HepG2 (cell line): Measurements from ENCODE around the gene TMCC2. TPM values are rescaled to one million over a fixed set of nuclear protein-coding genes. Genes with fewer than 3 reads are reported as not detected.

Source experiments
- ATF7 ChIP-seq, 2 experiments: fragments of 450-650 bp in 1 of 2; sonication (generic) in 1 of 2; formaldehyde crosslinking in 1 of 2; IDR thresholded peaks; 2 replicates each; pipeline versions ENCODE4 v1.4.0 to v1.6.1; 2016 to 2020; ENCODE audit warnings: antibody characterized with exemption in 1 of 2, mild to moderate bottlenecking in 1 of 2, missing genetic modification reagents in 1 of 2
- CSRNP1 ChIP-seq: sonication (generic); formaldehyde crosslinking; IDR thresholded peaks from 2 replicates; pipeline ENCODE4 v1.8.1; 2023; ENCODE audit warnings: mild to moderate bottlenecking, missing genetic modification reagents
- EHMT2 ChIP-seq: fragments of 200-600 bp; sonication (generic); IDR thresholded peaks from 2 replicates; pipeline ENCODE4 v1.7.0; 2017; ENCODE audit warnings: antibody characterized with exemption, low read depth, low read length, borderline replicate concordance
- GFI1 ChIP-seq: sonication (generic); formaldehyde crosslinking; IDR thresholded peaks from 2 replicates; pipeline ENCODE4 v1.5.0; 2020; ENCODE audit warnings: missing genetic modification reagents, mild to moderate bottlenecking, borderline replicate concordance
- HOXA7 ChIP-seq: sonication (generic); formaldehyde crosslinking; IDR thresholded peaks from 2 replicates; pipeline ENCODE4 v1.8.1; 2022; ENCODE audit warnings: mild to moderate bottlenecking, missing genetic modification reagents, moderate library complexity
- KLF15 ChIP-seq: sonication (generic); formaldehyde crosslinking; IDR thresholded peaks from 2 replicates; pipeline ENCODE4 v1.8.1; 2023; ENCODE audit warnings: borderline replicate concordance, mild to moderate bottlenecking, inconsistent platforms, missing genetic modification reagents, mixed read lengths
- LRRFIP1 ChIP-seq: sonication (generic); formaldehyde crosslinking; conservative IDR thresholded peaks from 2 replicates; pipeline ENCODE4 v1.4.0; 2020; ENCODE audit warnings: missing genetic modification reagents
- MIXL1 ChIP-seq: IDR thresholded peaks from 2 replicates; pipeline ENCODE4 v1.6.1; 2016
- NAIF1 ChIP-seq: sonication (generic); formaldehyde crosslinking; IDR thresholded peaks from 2 replicates; pipeline ENCODE4 v1.5.0; 2020; ENCODE audit warnings: mild to moderate bottlenecking, missing genetic modification reagents, borderline replicate concordance
- SAP130 ChIP-seq: IDR thresholded peaks from 2 replicates; pipeline ENCODE4 v1.6.1; 2016; ENCODE audit warnings: low read depth
- STAT5B ChIP-seq: sonication (generic); formaldehyde crosslinking; IDR thresholded peaks from 2 replicates; pipeline ENCODE4 v1.4.0; 2020; ENCODE audit warnings: missing genetic modification reagents
- ZFP36 ChIP-seq: fragments of 150-350 bp; IDR thresholded peaks from 2 replicates; pipeline ENCODE4 v1.6.1; 2018; ENCODE audit warnings: borderline replicate concordance, low read length, low read depth; ENCODE audit not compliant: partially characterized antibody
- ZHX2 ChIP-seq, 2 experiments: sonication (generic) in 1 of 2; formaldehyde crosslinking in 1 of 2; IDR thresholded peaks; 2 replicates each; pipeline versions ENCODE4 v1.6.1 to v1.9.0; 2014 to 2022; ENCODE audit warnings: antibody characterized with exemption in 1 of 2, borderline replicate concordance in 1 of 2, inconsistent platforms in 1 of 2, low read depth in 1 of 2, missing genetic modification reagents in 1 of 2
- ZNF24 ChIP-seq: fragments of 450-650 bp; IDR thresholded peaks from 2 replicates; pipeline ENCODE4 v1.6.1; 2017; ENCODE audit warnings: antibody characterized with exemption, mild to moderate bottlenecking
- ZNF550 ChIP-seq: sonication (generic); formaldehyde crosslinking; IDR thresholded peaks from 2 replicates; pipeline ENCODE4 v1.4.0; 2020; ENCODE audit warnings: mild to moderate bottlenecking, missing genetic modification reagents, borderline replicate concordance
- ZNF703 ChIP-seq: sonication (generic); formaldehyde crosslinking; IDR thresholded peaks from 2 replicates; pipeline ENCODE4 v1.5.1; 2020; ENCODE audit warnings: missing genetic modification reagents, mild to moderate bottlenecking, moderate library complexity, borderline replicate concordance
- ZZZ3 ChIP-seq: sonication (generic); formaldehyde crosslinking; IDR thresholded peaks from 2 replicates; pipeline ENCODE4 v1.4.0; 2020; ENCODE audit warnings: missing genetic modification reagents, mild to moderate bottlenecking, borderline replicate concordance
- polyA plus RNA-seq, 8 experiments: library from polyadenylated mRNA; depleted of rRNA in 3 of 8; stranded (reverse) in 7 of 8; unstranded in 1 of 8; fragments of >200 nt; fragmentation: Illumina TruSeq in 4 of 8; extraction: Trizol in 4 of 8; gene quantifications; 2 replicates each; pipeline versions ENCODE4 v1.2.1 to v1.2.3, GENCODE V29; 2011 to 2016; ENCODE audit warnings: low read depth in 4 of 8, missing spikeins in 1 of 8, mixed read lengths in 1 of 8; ENCODE audit not compliant: insufficient read depth in 1 of 8
- total RNA-seq, 5 experiments: library from RNA; depleted of rRNA; stranded (reverse); fragments of >200 nt; fragmentation: Illumina TruSeq; extraction: Trizol; gene quantifications; 2 replicates each; pipeline ENCODE4 v1.2.3, GENCODE V29; 2016; ENCODE audit warnings: low read depth in 1 of 5

The TMCC2 gene
- total and polyA plus RNA-seq, 2 of the 13 experiments (the other 11 are each of a cell fraction or from before 2014, with no cell fraction given) = 0.12 to 0.24 TPM

GRCh38 chr1:205321162-205321958 is 93.6 kb downstream of the TMCC2 start, which contains the start of gene NUAK2 (continued):
- no peak for TF ChIP-seq EHMT2
- TF ChIP-seq HOXA7 = no peak
- TF ChIP-seq CSRNP1 (CRISPR knock-in tag) = no peak
- peak; percentile 65 for TF ChIP-seq SAP130
- no peak for TF ChIP-seq MIXL1 (CRISPR knock-in tag)
- TF ChIP-seq ZZZ3 (CRISPR knock-in tag) = no peak
- TF ChIP-seq ATF7 (IDR thresholded peaks at IDR 0.05) = no peak
- 0 out of 2 replicates have a peak, but pooled peaks have one; percentile 8 for TF ChIP-seq ATF7 (CRISPR knock-in tag; IDR thresholded peaks at IDR 0.05)
- TF ChIP-seq ZNF550 (CRISPR knock-in tag) = no peak
- TF ChIP-seq KLF15 (CRISPR knock-in tag) = no peak; the same call in 1 of the 2 replicates
- no peak for TF ChIP-seq STAT5B
- no peak for TF ChIP-seq LRRFIP1 (CRISPR knock-in tag)
- no peak for TF ChIP-seq ZHX2 (IDR thresholded peaks at IDR 0.05; ENCODE audit: low read depth)
- no peak for TF ChIP-seq ZHX2 (CRISPR knock-in tag; IDR thresholded peaks at IDR 0.05; ENCODE audit: borderline replicate concordance)
- no peak for TF ChIP-seq ZFP36
- TF ChIP-seq GFI1 = peak; percentile 78; the same call in 1 of the 2 replicates
- no peak; the same call in 1 of the 2 replicates for TF ChIP-seq NAIF1 (CRISPR knock-in tag)
- no peak for TF ChIP-seq ZNF24
- peak; percentile 43; the same call in 1 of the 2 replicates for TF ChIP-seq ZNF703
